HCT116 (cell line): Measurements from ENCODE around the gene GARIN1A. TPM values are rescaled to one million over a fixed set of nuclear protein-coding genes. Genes with fewer than 3 reads are reported as not detected.

Experiments used
- ATAC-seq: fragments of 200-7000 bp; cut with Tn5 transposase; 2 replicates; pipeline ENCODE4 v1.9.1; 2020; ENCODE audit warnings: mild to moderate bottlenecking, moderate library complexity
- BruUV-seq: library from RNA; stranded (reverse); fragments of 400-500 nt; replicated peaks from 2 replicates; lab custom pipeline; 2021; lab: Mats Ljungman, UMichigan
- CTCF ChIA-PET: fragments of 300-600 bp; sonication (Branson Sonifier 250); formaldehyde crosslinking; loops from one replicate; lab custom pipeline; 2021; ENCODE audit warnings: antibody characterized with exemption; lab: Charles Lee
- POLR2A ChIA-PET: fragments of 300-600, 350-600 bp; sonication (Branson Sonifier 250); formaldehyde crosslinking; loops from one replicate; lab custom pipeline; 2021; ENCODE audit warnings: antibody characterized with exemption; lab: Charles Lee
- RAD21 ChIA-PET, 2 experiments: fragments of 300-600 bp; sonication (Branson Sonifier 250); formaldehyde crosslinking; loops; one replicate each; lab custom pipeline; 2023; ENCODE audit warnings: low total read pairs in 2 of 2; ENCODE audit not compliant: uncharacterized antibody in 2 of 2, unreplicated experiment in 2 of 2, low non-redundant PET in 1 of 2; lab: Charles Lee
- DNase-seq: peaks from one replicate; pipeline ENCODE4 v3.0.0-alpha.2; 2010; ENCODE audit warnings: low read depth, low spot score
- H2AFZ ChIP-seq: fragments of 200-600 bp; shearing (Covaris generic), sonication (generic); 2 replicates; pipeline ENCODE4 v1.6.1; 2017; ENCODE audit warnings: low read depth, mixed run types, mixed read lengths, antibody characterized with exemption, low read length; ENCODE audit not compliant: poor library complexity, severe bottlenecking
- H3K27ac ChIP-seq: 2 replicates; pipeline ENCODE4 v1.5.1; 2012; ENCODE audit warnings: low read depth, low read length
- H3K27me3 ChIP-seq: fragments of 200-600 bp; sonication (generic); 2 replicates; pipeline ENCODE4 v1.6.1; 2016; ENCODE audit warnings: mixed run types, low read length, mixed read lengths; ENCODE audit not compliant: insufficient read depth
- H3K36me3 ChIP-seq, 2 experiments: fragments of 200-500 bp in 1 of 2; fragments of 200-600 bp in 1 of 2; sonication (Bioruptor generic) in 1 of 2; sonication (generic) in 1 of 2; 2 replicates each; pipeline versions ENCODE4 v1.5.1 to v1.6.1; 2014 to 2016; ENCODE audit warnings: low read length in 2 of 2, inconsistent platforms in 1 of 2, mixed read lengths in 1 of 2, mixed run types in 1 of 2; ENCODE audit not compliant: insufficient read depth in 2 of 2, control insufficient read depth in 1 of 2
- H3K4me1 ChIP-seq, 2 experiments: fragments of 200-600 bp in 1 of 2; sonication (generic) in 1 of 2; 2 replicates each; pipeline versions ENCODE4 v1.5.1 to v1.6.1; 2012 to 2017; ENCODE audit warnings: low read length in 2 of 2, inconsistent platforms in 1 of 2, mild to moderate bottlenecking in 1 of 2, mixed read lengths in 1 of 2, mixed run types in 1 of 2, moderate library complexity in 1 of 2; ENCODE audit not compliant: insufficient read depth in 2 of 2, control insufficient read depth in 1 of 2
- H3K4me2 ChIP-seq: fragments of 200-600 bp; sonication (generic); 2 replicates; pipeline ENCODE4 v1.6.1; 2017; ENCODE audit warnings: mixed run types, low read length, mixed read lengths
- H3K4me3 ChIP-seq, 2 experiments: fragments of 200-600 bp in 1 of 2; sonication (generic) in 1 of 2; replicated peaks in 1 of 2; 2 replicates each; pipeline ENCODE4 v1.5.1; 2011 to 2016; ENCODE audit warnings: low read length in 2 of 2, control low read depth in 1 of 2, low read depth in 1 of 2, mild to moderate bottlenecking in 1 of 2, mixed read lengths in 1 of 2, mixed run types in 1 of 2
- H3K79me2 ChIP-seq: fragments of 200-600 bp; sonication (generic); 2 replicates; pipeline ENCODE4 v1.6.1; 2017; ENCODE audit warnings: mild to moderate bottlenecking, mixed run types, low read length, moderate library complexity, mixed read lengths; ENCODE audit not compliant: insufficient read depth
- H3K9ac ChIP-seq: fragments of 200-600 bp; sonication (generic); 2 replicates; pipeline ENCODE4 v1.6.1; 2016; ENCODE audit warnings: low read length, mixed read lengths
- H3K9me2 ChIP-seq: fragments of 200-600 bp; sonication (generic), shearing (Covaris generic); 2 replicates; pipeline ENCODE4 v1.6.1; 2017; ENCODE audit warnings: mixed run types, mild to moderate bottlenecking, moderate library complexity; ENCODE audit not compliant: insufficient read depth
- H3K9me3 ChIP-seq, 2 experiments: fragments of 200-500 bp in 1 of 2; fragments of 200-600 bp in 1 of 2; sonication (Bioruptor generic) in 1 of 2; sonication (generic) in 1 of 2; 2 replicates each; pipeline ENCODE4 v1.6.1; 2014 to 2017; ENCODE audit warnings: low read length in 2 of 2, mixed read lengths in 2 of 2, inconsistent platforms in 1 of 2, low read depth in 1 of 2, mild to moderate bottlenecking in 1 of 2, mixed run types in 1 of 2, moderate library complexity in 1 of 2; ENCODE audit not compliant: control insufficient read depth in 1 of 2, insufficient read depth in 1 of 2
- H4K20me1 ChIP-seq: fragments of 200-600 bp; sonication (generic), shearing (Covaris generic); 2 replicates; pipeline ENCODE4 v1.6.1; 2017; ENCODE audit warnings: mixed run types, mild to moderate bottlenecking, moderate library complexity; ENCODE audit not compliant: insufficient read depth
- CEBPB ChIP-seq: IDR thresholded peaks from 2 replicates; pipeline ENCODE4 v1.6.1; 2012; ENCODE audit warnings: low read depth
- EGR1 ChIP-seq: IDR thresholded peaks from 2 replicates; pipeline ENCODE4 v1.6.1; 2012; ENCODE audit warnings: low read depth
- ELF1 ChIP-seq: IDR thresholded peaks from 2 replicates; pipeline ENCODE4 v1.6.1; 2012; ENCODE audit warnings: low read depth, borderline replicate concordance
- EZH2 ChIP-seq: fragments of 200-600 bp; sonication (generic); IDR thresholded peaks from 2 replicates; pipeline ENCODE4 v1.6.1; 2017; ENCODE audit warnings: antibody characterized with exemption, mixed run types
- EZH2phosphoT487 ChIP-seq: fragments of 200-600 bp; IDR thresholded peaks from 2 replicates; pipeline ENCODE4 v1.6.1; 2018; ENCODE audit warnings: antibody characterized with exemption, borderline replicate concordance
- FOSL1 ChIP-seq: IDR thresholded peaks from 2 replicates; pipeline ENCODE4 v1.6.1; 2012; ENCODE audit warnings: low read depth
- JUND ChIP-seq: IDR thresholded peaks from 2 replicates; pipeline ENCODE4 v1.6.1; 2012
- POLR2A ChIP-seq: IDR thresholded peaks from 2 replicates; pipeline ENCODE4 v1.7.0; 2011; ENCODE audit warnings: borderline replicate concordance; ENCODE audit not compliant: insufficient read depth, insufficient read length; ENCODE audit errors: extremely low read depth
- POLR2AphosphoS5 ChIP-seq: IDR thresholded peaks from 2 replicates; pipeline ENCODE4 v1.6.1; 2011; ENCODE audit warnings: mild to moderate bottlenecking, low read depth, low read length, moderate library complexity
- RAD21 ChIP-seq: IDR thresholded peaks from 2 replicates; pipeline ENCODE4 v1.6.1; 2012; ENCODE audit warnings: low read depth, mild to moderate bottlenecking
- SIN3A ChIP-seq: IDR thresholded peaks from 2 replicates; pipeline ENCODE4 v1.6.1; 2012; ENCODE audit warnings: low read depth
- SP1 ChIP-seq: IDR thresholded peaks from 2 replicates; pipeline ENCODE4 v1.6.1; 2012; ENCODE audit warnings: low read depth
- SRF ChIP-seq: IDR thresholded peaks from 2 replicates; pipeline ENCODE4 v1.6.1; 2012; ENCODE audit warnings: low read depth
- TCF7L2 ChIP-seq: IDR thresholded peaks from 2 replicates; pipeline ENCODE4 v1.7.0; 2011; ENCODE audit warnings: borderline replicate concordance, inconsistent platforms; ENCODE audit not compliant: insufficient read depth, insufficient read length; ENCODE audit errors: extremely low read depth
- YY1 ChIP-seq: IDR thresholded peaks from 2 replicates; pipeline ENCODE4 v1.6.1; 2011; ENCODE audit warnings: low read length, low read depth, moderate library complexity, mild to moderate bottlenecking; ENCODE audit not compliant: insufficient replicate concordance; ENCODE audit errors: extremely low read depth
- ZNF274 ChIP-seq: fragments of 200-500 bp; sonication (Bioruptor generic); IDR thresholded peaks from 2 replicates; pipeline ENCODE4 v1.6.1; 2014; ENCODE audit warnings: mild to moderate bottlenecking, low read depth, low read length, inconsistent platforms
- intact Hi-C: fragments of 100-400 bp; cut with micrococcal nuclease; formaldehyde crosslinking; loops from 2 replicates; pipeline ENCODE4 v1.10.0; 2022
- total RNA-seq: library from RNA; stranded (reverse); gene quantifications from one replicate; pipeline ENCODE4 v1.2.1, GENCODE V29; 2021; ENCODE audit not compliant: unreplicated experiment
- TF ChIP-seq, protein P1 (sequence below), 3 experiments: fragments of 200-600 bp in 1 of 3; sonication (generic) in 1 of 3; IDR thresholded peaks in 2 of 3; conservative IDR thresholded peaks in 1 of 3; 2 replicates each; pipeline ENCODE4 v1.5.1; 2012 to 2017; ENCODE audit warnings: low read depth in 2 of 3, low read length in 2 of 3, antibody characterized with exemption in 1 of 3, borderline replicate concordance in 1 of 3, control low read depth in 1 of 3, mild to moderate bottlenecking in 1 of 3, mixed read lengths in 1 of 3, mixed run types in 1 of 3, moderate library complexity in 1 of 3; ENCODE audit not compliant: insufficient read depth in 1 of 3
- TF ChIP-seq, protein P2 (sequence below): IDR thresholded peaks from 2 replicates; pipeline ENCODE4 v1.6.1; 2011; ENCODE audit warnings: mild to moderate bottlenecking, low read length, moderate library complexity; ENCODE audit not compliant: insufficient replicate concordance; ENCODE audit errors: extremely low read depth
- TF ChIP-seq, protein P3 (sequence below): IDR thresholded peaks from 2 replicates; pipeline ENCODE4 v1.6.1; 2012
- TF ChIP-seq, protein P4 (sequence below): IDR thresholded peaks from 2 replicates; pipeline ENCODE4 v1.6.1; 2012

The GARIN1A gene
- total RNA-seq, 1 experiment from 2014 or later, result 0.49 TPM

DNA sequence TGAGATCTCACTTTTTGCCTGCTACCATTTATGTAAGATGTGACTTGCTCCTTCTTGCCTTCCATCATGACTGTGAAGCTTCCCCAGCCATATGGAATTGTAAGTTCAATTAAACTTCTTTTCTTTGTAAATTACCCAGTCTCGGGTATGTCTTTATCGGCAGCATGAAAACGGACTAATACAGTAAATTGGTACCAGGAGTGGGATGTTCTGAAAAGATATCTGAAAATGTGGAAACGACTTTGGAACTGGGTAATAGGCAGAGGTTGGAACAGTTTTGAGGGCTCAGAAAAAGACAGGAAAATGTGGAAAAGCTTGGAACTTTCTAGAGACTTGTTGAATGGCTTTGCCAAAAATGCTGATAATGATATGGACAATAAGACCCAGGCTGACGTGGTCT, 10.6 kb upstream of the GARIN1A start (continued):
- TF ChIP-seq, protein P1, sequence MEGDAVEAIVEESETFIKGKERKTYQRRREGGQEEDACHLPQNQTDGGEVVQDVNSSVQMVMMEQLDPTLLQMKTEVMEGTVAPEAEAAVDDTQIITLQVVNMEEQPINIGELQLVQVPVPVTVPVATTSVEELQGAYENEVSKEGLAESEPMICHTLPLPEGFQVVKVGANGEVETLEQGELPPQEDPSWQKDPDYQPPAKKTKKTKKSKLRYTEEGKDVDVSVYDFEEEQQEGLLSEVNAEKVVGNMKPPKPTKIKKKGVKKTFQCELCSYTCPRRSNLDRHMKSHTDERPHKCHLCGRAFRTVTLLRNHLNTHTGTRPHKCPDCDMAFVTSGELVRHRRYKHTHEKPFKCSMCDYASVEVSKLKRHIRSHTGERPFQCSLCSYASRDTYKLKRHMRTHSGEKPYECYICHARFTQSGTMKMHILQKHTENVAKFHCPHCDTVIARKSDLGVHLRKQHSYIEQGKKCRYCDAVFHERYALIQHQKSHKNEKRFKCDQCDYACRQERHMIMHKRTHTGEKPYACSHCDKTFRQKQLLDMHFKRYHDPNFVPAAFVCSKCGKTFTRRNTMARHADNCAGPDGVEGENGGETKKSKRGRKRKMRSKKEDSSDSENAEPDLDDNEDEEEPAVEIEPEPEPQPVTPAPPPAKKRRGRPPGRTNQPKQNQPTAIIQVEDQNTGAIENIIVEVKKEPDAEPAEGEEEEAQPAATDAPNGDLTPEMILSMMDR (IDR thresholded peaks at IDR 0.05 in 2 of 3, conservative IDR thresholded peaks at IDR 0.05 in 1 of 3; ENCODE audit: borderline replicate concordance in 1 of 3, insufficient read depth in 1 of 3, low read depth in 2 of 3, low read length in 2 of 3), result no peak
- TF ChIP-seq ZNF274, result no peak
- no peak for TF ChIP-seq RAD21
- TF ChIP-seq POLR2A, result no peak

DNA sequence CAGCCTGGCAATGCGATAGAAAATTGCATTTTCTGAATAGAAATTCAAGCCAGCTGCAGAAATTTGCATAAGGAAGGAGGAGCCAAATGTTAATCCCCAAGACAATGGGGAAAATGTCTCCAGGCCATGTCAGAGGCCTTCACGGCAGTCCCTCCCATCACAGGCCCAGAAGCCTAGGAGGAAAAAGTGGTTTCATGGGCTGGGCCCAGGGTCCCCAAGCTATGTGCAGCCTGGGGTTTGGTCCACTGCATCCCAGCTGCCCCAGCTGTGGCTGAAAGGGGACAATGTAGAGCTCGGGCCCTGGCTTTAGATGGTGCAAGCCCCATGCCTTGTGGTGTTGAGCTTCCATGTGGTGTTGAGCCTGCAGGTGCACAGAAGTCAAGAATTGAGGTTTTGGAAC, 10.0 kb upstream of the GARIN1A start:
- intact Hi-C loops, result loop anchor here (10.0 kb wide), 1 partner anchor 187 kb away; the partner anchor contains the start of gene METTL2B
- no peak overlapping the region for H3K27ac ChIP-seq
- H3K79me2 ChIP-seq, result no peaks in the 10 kb centered on the region
- no peaks in the 10 kb centered on the region for H4K20me1 ChIP-seq
- H2AFZ ChIP-seq, result no peak overlapping the region
- ATAC-seq (no peak), DNase-seq (no peak)
- ChIA-PET POLR2A (no interaction called here), CTCF (no interaction called here), RAD21 (no interaction called here)
- H3K27me3 ChIP-seq, result no peaks in the 10 kb centered on the region
- H3K9me2 ChIP-seq, result no peaks in the 10 kb centered on the region
- no peaks in the 10 kb centered on the region for H3K4me1 ChIP-seq
- no peak overlapping the region for H3K4me3 ChIP-seq
- no peak overlapping the region for H3K9ac ChIP-seq
- no peaks in the 10 kb centered on the region for H3K36me3 ChIP-seq
- H3K4me2 ChIP-seq, result no peak overlapping the region
- H3K9me3 ChIP-seq, result peaks cover 5 to 8% of the 10 kb centered on the region in 2 experiments; a peak in 1 of 4 replicates
- BruUV-seq, result no TSS peak
- TF ChIP-seq EZH2 (no peak), SP1 (no peak), YY1 (no peak), SRF (no peak), JUND (no peak), POLR2AphosphoS5 (no peak), EZH2phosphoT487 (no peak), RAD21 (no peak), POLR2A (no peak), FOSL1 (no peak), SIN3A (no peak), CEBPB (no peak), TCF7L2 (no peak), EGR1 (no peak), ELF1 (no peak)
- TF ChIP-seq, protein P2, sequence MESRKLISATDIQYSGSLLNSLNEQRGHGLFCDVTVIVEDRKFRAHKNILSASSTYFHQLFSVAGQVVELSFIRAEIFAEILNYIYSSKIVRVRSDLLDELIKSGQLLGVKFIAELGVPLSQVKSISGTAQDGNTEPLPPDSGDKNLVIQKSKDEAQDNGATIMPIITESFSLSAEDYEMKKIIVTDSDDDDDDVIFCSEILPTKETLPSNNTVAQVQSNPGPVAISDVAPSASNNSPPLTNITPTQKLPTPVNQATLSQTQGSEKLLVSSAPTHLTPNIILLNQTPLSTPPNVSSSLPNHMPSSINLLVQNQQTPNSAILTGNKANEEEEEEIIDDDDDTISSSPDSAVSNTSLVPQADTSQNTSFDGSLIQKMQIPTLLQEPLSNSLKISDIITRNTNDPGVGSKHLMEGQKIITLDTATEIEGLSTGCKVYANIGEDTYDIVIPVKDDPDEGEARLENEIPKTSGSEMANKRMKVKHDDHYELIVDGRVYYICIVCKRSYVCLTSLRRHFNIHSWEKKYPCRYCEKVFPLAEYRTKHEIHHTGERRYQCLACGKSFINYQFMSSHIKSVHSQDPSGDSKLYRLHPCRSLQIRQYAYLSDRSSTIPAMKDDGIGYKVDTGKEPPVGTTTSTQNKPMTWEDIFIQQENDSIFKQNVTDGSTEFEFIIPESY, result no peak
- TF ChIP-seq, protein P3, sequence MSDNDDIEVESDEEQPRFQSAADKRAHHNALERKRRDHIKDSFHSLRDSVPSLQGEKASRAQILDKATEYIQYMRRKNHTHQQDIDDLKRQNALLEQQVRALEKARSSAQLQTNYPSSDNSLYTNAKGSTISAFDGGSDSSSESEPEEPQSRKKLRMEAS, result no peak
- TF ChIP-seq, protein P4, sequence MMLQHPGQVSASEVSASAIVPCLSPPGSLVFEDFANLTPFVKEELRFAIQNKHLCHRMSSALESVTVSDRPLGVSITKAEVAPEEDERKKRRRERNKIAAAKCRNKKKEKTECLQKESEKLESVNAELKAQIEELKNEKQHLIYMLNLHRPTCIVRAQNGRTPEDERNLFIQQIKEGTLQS, result no peak
- TF ChIP-seq, protein P1 (IDR thresholded peaks at IDR 0.05 in 2 of 3, conservative IDR thresholded peaks at IDR 0.05 in 1 of 3; ENCODE audit: borderline replicate concordance in 1 of 3, insufficient read depth in 1 of 3, low read depth in 2 of 3, low read length in 2 of 3), result no peak
